GM12892 (cell line): ENCODE data around the gene MMUT. TPM values are rescaled to one million over a fixed set of nuclear protein-coding genes. Genes with fewer than 3 reads are reported as not detected.
"Not testable (repeated sequence)": the region's sequence is repeated elsewhere in the genome, so short reads cannot be mapped to it uniquely, and the experiment has no call there.

Source experiments
- DNase-seq: peaks from one replicate; pipeline ENCODE4 v3.0.0; 2011; ENCODE audit not compliant: insufficient read length
- FAIRE-seq: peaks from 2 replicates; lab custom pipeline; 2011; peaks lifted over from hg19 to GRCh38; lab: Jason Lieb, UNC
- POLR2A ChIP-seq: IDR thresholded peaks from 2 replicates; pipeline ENCODE4 v1.6.1; 2011; ENCODE audit warnings: low read depth, low read length, control low read depth
- POLR2AphosphoS5 ChIP-seq: IDR thresholded peaks from 2 replicates; pipeline ENCODE4 v1.6.1; 2011; ENCODE audit warnings: low read depth, low read length, control low read depth
- TAF1 ChIP-seq: IDR thresholded peaks from 2 replicates; pipeline ENCODE4 v1.6.1; 2011; ENCODE audit warnings: low read depth, mild to moderate bottlenecking, control low read depth, low read length, borderline replicate concordance
- polyA plus RNA-seq: library from polyadenylated mRNA; unstranded; fragments of >200 nt; gene quantifications from one replicate; pipeline ENCODE4 v1.2.1, GENCODE V29; 2012; ENCODE audit warnings: missing spikeins, inconsistent platforms; ENCODE audit not compliant: missing spikeins

The MMUT gene
- 14.5 TPM for polyA plus RNA-seq

- DNase-seq = peak; percentile 59
- peak; percentile 98 for FAIRE-seq
- TF ChIP-seq TAF1 (peak; percentile 68; the same call in 1 of the 2 replicates), POLR2AphosphoS5 (peak; percentile 70), POLR2A (peak; percentile 70)
Observed at GRCh38 chr6:49462927-49463611, at the start of gene MMUT, which contains the start of gene CENPQ. Gene MMUT (minus strand): TSS chr6:49463253. CDS start chr6:49459466, 3,787 bp downstream. Gene CENPQ (plus strand): TSS chr6:49463370. CDS start chr6:49470177, 6,807 bp downstream.

GRCh38 chr6:49509342-49509741 is 46.3 kb upstream of the MMUT start:
- no peak for TF ChIP-seq POLR2AphosphoS5
- no peak for TF ChIP-seq POLR2A
- TF ChIP-seq TAF1 = no peak
- DNase-seq (no peak), FAIRE-seq (no peak)

- FAIRE-seq (no peak), DNase-seq (no peak)
- TF ChIP-seq POLR2A (no peak), POLR2AphosphoS5 (no peak), TAF1 (no peak)
Observed at GRCh38 chr6:49506569-49507111, 43.6 kb upstream of the MMUT start.

- no peak for FAIRE-seq
- no peak for DNase-seq
- TF ChIP-seq TAF1 (no peak), POLR2A (no peak), POLR2AphosphoS5 (no peak)
Observed at GRCh38 chr6:49504666-49505065, 41.6 kb upstream of the MMUT start.

- FAIRE-seq (no peak), DNase-seq (no peak)
- TF ChIP-seq POLR2A (no peak), POLR2AphosphoS5 (no peak), TAF1 (no peak)
Observed at GRCh38 chr6:49499623-49500022, 36.6 kb upstream of the MMUT start, which contains the start of gene GLYATL3. Gene GLYATL3 (plus strand): TSS chr6:49499923. CDS start chr6:49511991, 12,068 bp downstream.

GRCh38 chr6:49499126-49499525 is 36.1 kb upstream of the MMUT start:
- no peak for FAIRE-seq
- TF ChIP-seq POLR2A = no peak
- TF ChIP-seq TAF1 = no peak
- TF ChIP-seq POLR2AphosphoS5 = no peak
- DNase-seq = no peak

GRCh38 chr6:49497304-49497703 is 34.3 kb upstream of the MMUT start:
- TF ChIP-seq TAF1 (no peak), POLR2A (no peak), POLR2AphosphoS5 (no peak)
- DNase-seq (no peak), FAIRE-seq (no peak)

- TF ChIP-seq TAF1 (no peak), POLR2AphosphoS5 (no peak), POLR2A (no peak)
- FAIRE-seq (no peak), DNase-seq (no peak)
Observed at GRCh38 chr6:49490633-49491032, 27.6 kb upstream of the MMUT start.

GRCh38 chr6:49483380-49483779 is 20.3 kb upstream of the MMUT start:
- not testable (repeated sequence) for DNase-seq, FAIRE-seq

GRCh38 chr6:49481846-49482245 is 18.8 kb upstream of the MMUT start:
- not testable (repeated sequence) for DNase-seq, FAIRE-seq

GRCh38 chr6:49479308-49479970 is 16.4 kb upstream of the MMUT start:
- no peak for TF ChIP-seq TAF1
- no peak for TF ChIP-seq POLR2AphosphoS5
- no peak for TF ChIP-seq POLR2A
- FAIRE-seq (no peak), DNase-seq (no peak)

GRCh38 chr6:49476564-49476963 is 13.5 kb upstream of the MMUT start:
- FAIRE-seq, DNase-seq: not testable (repeated sequence)

GRCh38 chr6:49468042-49468441 is 5.0 kb upstream of the MMUT start:
- FAIRE-seq = no peak
- TF ChIP-seq POLR2AphosphoS5 = no peak
- no peak for TF ChIP-seq POLR2A
- no peak for TF ChIP-seq TAF1
- DNase-seq = no peak

- no peak for DNase-seq
- no peak for FAIRE-seq
- TF ChIP-seq POLR2A (no peak), TAF1 (no peak), POLR2AphosphoS5 (no peak)
Observed at GRCh38 chr6:49464691-49465090, 1.6 kb upstream of the MMUT start.
